Stimulated activated CD8-positive, alpha-beta memory T cell treated with anti-CD3 and anti-CD28 coated beads, Interleukin-4, amount 100 ng/mL, for 24 hours (primary cell): ENCODE results near the gene RAB3D.

Experiments
- DNase-seq: peaks from one replicate; pipeline ENCODE4 v3.0.0-alpha.2; 2020; ENCODE audit warnings: low read depth

Gene RAB3D

GRCh38 chr19:11295180-11295579 lies 44.3 kb downstream of the RAB3D start:
- DNase-seq = no peak

- peak; percentile 76 for DNase-seq
Measured at GRCh38 chr19:11293433-11294389, 45.7 kb downstream of the RAB3D start.

GRCh38 chr19:11291991-11292390 lies 47.5 kb downstream of the RAB3D start:
- no peak for DNase-seq

- DNase-seq = no peak
Measured at GRCh38 chr19:11291415-11291814, 48.0 kb downstream of the RAB3D start.

GRCh38 chr19:11290256-11290655 lies 49.2 kb downstream of the RAB3D start:
- no peak for DNase-seq

GRCh38 chr19:11288349-11288748 lies 51.1 kb downstream of the RAB3D start:
- no peak for DNase-seq

- DNase-seq = no peak
Measured at GRCh38 chr19:11286312-11286974, 53.0 kb downstream of the RAB3D start.

GRCh38 chr19:11284515-11284914 lies 54.9 kb downstream of the RAB3D start:
- DNase-seq = no peak

GRCh38 chr19:11281356-11282049 lies 58.0 kb downstream of the RAB3D start:
- DNase-seq = no peak

GRCh38 chr19:11279505-11280236 lies 59.8 kb downstream of the RAB3D start:
- no peak for DNase-seq

GRCh38 chr19:11278670-11279069 lies 60.8 kb downstream of the RAB3D start:
- DNase-seq = no peak

- no peak for DNase-seq
Measured at GRCh38 chr19:11274533-11275086, 64.8 kb downstream of the RAB3D start.

- no peak for DNase-seq
Measured at GRCh38 chr19:11273989-11274388, 65.5 kb downstream of the RAB3D start.

- no peak for DNase-seq
Measured at GRCh38 chr19:11273296-11273695, 66.2 kb downstream of the RAB3D start.
